Fibroblast of villous mesenchyme (primary cell): ENCODE results near the gene NEGR1. TPM values are rescaled to one million over a fixed set of nuclear protein-coding genes. Genes with fewer than 3 reads are reported as not detected.

Source experiments
- DNase-seq: peaks from one replicate; pipeline ENCODE4 v3.0.0-alpha.2; 2010; ENCODE audit warnings: low read depth
- H3K4me3 ChIP-seq: 2 replicates; pipeline ENCODE4 v1.5.1; 2011; ENCODE audit warnings: low read depth, mild to moderate bottlenecking, low read length
- CTCF ChIP-seq: IDR thresholded peaks from 2 replicates; pipeline ENCODE4 v1.5.1; 2012; ENCODE audit warnings: low read depth, mild to moderate bottlenecking, low read length; ENCODE audit not compliant: insufficient read depth
- total RNA-seq: library from RNA; depleted of rRNA; stranded (reverse); fragments of >200 nt; gene quantifications from 2 replicates; pipeline ENCODE4 v1.2.3, GENCODE V29; 2012

The NEGR1 gene
- total RNA-seq, 1 donor: 13.8 TPM

GRCh38 chr1:71930511-71930910 is 351.8 kb downstream of the NEGR1 start:
- H3K4me3 ChIP-seq: no peak overlapping the region
- no peak for TF ChIP-seq CTCF
- DNase-seq: peak; percentile 62

- H3K4me3 ChIP-seq: no peak overlapping the region
- DNase-seq: no peak
- TF ChIP-seq CTCF: no peak
Observed at GRCh38 chr1:71921935-71922559, 360.3 kb downstream of the NEGR1 start.

GRCh38 chr1:71921204-71921603 is 361.1 kb downstream of the NEGR1 start:
- TF ChIP-seq CTCF: no peak
- no peak overlapping the region for H3K4me3 ChIP-seq
- no peak for DNase-seq

- no peak for TF ChIP-seq CTCF
- no peak for DNase-seq
- no peak overlapping the region for H3K4me3 ChIP-seq
Observed at GRCh38 chr1:71920556-71920955, 361.8 kb downstream of the NEGR1 start.

- no peak overlapping the region for H3K4me3 ChIP-seq
- TF ChIP-seq CTCF: no peak
- DNase-seq: no peak
Observed at GRCh38 chr1:71919811-71920509, 362.4 kb downstream of the NEGR1 start.

- TF ChIP-seq CTCF: no peak
- H3K4me3 ChIP-seq: no peak overlapping the region
- no peak for DNase-seq
Observed at GRCh38 chr1:71918630-71919029, 363.7 kb downstream of the NEGR1 start.
